GM19438 (cell line): ENCODE results near the gene CLDN20.

Experiments used
- ATAC-seq: cut with Tn5 transposase; IDR thresholded peaks from one replicate; pipeline ENCODE4 v1.9.1; 2021; ENCODE audit warnings: low read depth; ENCODE audit not compliant: unreplicated experiment

Gene CLDN20

GRCh38 chr6:155244434-155244833, 19.4 kb upstream of the CLDN20 start:
- ATAC-seq: no peak

GRCh38 chr6:155245193-155245592, 18.6 kb upstream of the CLDN20 start:
- no peak for ATAC-seq

- ATAC-seq: no peak
These were observed 18.0 kb upstream of the CLDN20 start for GRCh38 chr6:155245831-155246230.

- ATAC-seq: no peak
These were observed 17.0 kb upstream of the CLDN20 start for GRCh38 chr6:155246825-155247224.

- no peak for ATAC-seq
These were observed 16.2 kb upstream of the CLDN20 start for GRCh38 chr6:155247618-155248007.

- no peak for ATAC-seq
These were observed 15.5 kb upstream of the CLDN20 start for GRCh38 chr6:155248008-155249001.

GRCh38 chr6:155250701-155251381, 13.0 kb upstream of the CLDN20 start:
- ATAC-seq: no peak

- no peak for ATAC-seq
These were observed 11.2 kb upstream of the CLDN20 start for GRCh38 chr6:155252581-155252980.

- ATAC-seq: no peak
These were observed 10.5 kb upstream of the CLDN20 start for GRCh38 chr6:155253337-155253736.

GRCh38 chr6:155254139-155254538, 9.7 kb upstream of the CLDN20 start:
- no peak for ATAC-seq

GRCh38 chr6:155256122-155256795, 7.6 kb upstream of the CLDN20 start:
- ATAC-seq: no peak

GRCh38 chr6:155257796-155258195, 6.0 kb upstream of the CLDN20 start:
- no peak for ATAC-seq

GRCh38 chr6:155259204-155259603, 4.6 kb upstream of the CLDN20 start:
- no peak for ATAC-seq

- ATAC-seq: no peak
These were observed 3.9 kb upstream of the CLDN20 start for GRCh38 chr6:155259897-155260296.

- ATAC-seq: peak; percentile 61
These were observed 3.1 kb upstream of the CLDN20 start for GRCh38 chr6:155260686-155261085.

GRCh38 chr6:155261111-155261900, 2.5 kb upstream of the CLDN20 start:
- ATAC-seq: no peak

GRCh38 chr6:155262655-155263054, 1.2 kb upstream of the CLDN20 start:
- no peak for ATAC-seq

GRCh38 chr6:155264693-155265320, 994 bp downstream of the CLDN20 start:
- no peak for ATAC-seq

- ATAC-seq: no peak
These were observed 2.2 kb downstream of the CLDN20 start for GRCh38 chr6:155265843-155266535.
